Endothelial cell of umbilical vein (primary cell): ENCODE measurements around the gene RNF227. TPM values are rescaled to one million over a fixed set of nuclear protein-coding genes. Genes with fewer than 3 reads are reported as not detected.

Experiments
- BruUV-seq: library from RNA; stranded (reverse); fragments of 400-500 nt; replicated peaks from 2 replicates; lab custom pipeline; 2021; lab: Mats Ljungman, UMichigan
- CTCF ChIA-PET: fragments of 300-600, 350-600 bp; sonication (Branson Sonifier 250); formaldehyde crosslinking; loops from one replicate; lab custom pipeline; 2021; ENCODE audit warnings: antibody characterized with exemption, inconsistent platforms; lab: Charles Lee
- POLR2A ChIA-PET: fragments of 300-600, 350-600 bp; sonication (Branson Sonifier 250); formaldehyde crosslinking; loops from one replicate; lab custom pipeline; 2021; ENCODE audit warnings: antibody characterized with exemption, inconsistent platforms; lab: Charles Lee
- DNase-seq: peaks from one replicate; pipeline ENCODE4 v3.0.0-alpha.2; 2011; ENCODE audit warnings: low read depth, low spot score
- FAIRE-seq: peaks from 2 replicates; lab custom pipeline; 2011; peaks lifted over from hg19 to GRCh38; lab: Jason Lieb, UNC
- H2AFZ ChIP-seq: 2 replicates; pipeline ENCODE4 v1.6.0; 2012; ENCODE audit warnings: low read depth, low read length, control low read depth, inconsistent platforms
- H3K27ac ChIP-seq: 2 replicates; pipeline ENCODE4 v1.5.1; 2011; ENCODE audit warnings: low read depth, mild to moderate bottlenecking, control low read depth, low read length, moderate library complexity; ENCODE audit not compliant: insufficient read depth
- H3K27me3 ChIP-seq, 2 experiments: 2 replicates each; pipeline versions ENCODE4 v1.6.0 to v1.6.1; 2011; ENCODE audit warnings: low read length in 2 of 2, mixed read lengths in 1 of 2; ENCODE audit not compliant: control insufficient read depth in 2 of 2, insufficient read depth in 2 of 2
- H3K36me3 ChIP-seq, 2 experiments: 2 replicates in 1 of 2; 3 replicates in 1 of 2; pipeline ENCODE4 v1.5.1; 2011; ENCODE audit warnings: low read length in 2 of 2, mild to moderate bottlenecking in 1 of 2, moderate library complexity in 1 of 2; ENCODE audit not compliant: control insufficient read depth in 2 of 2, insufficient read depth in 2 of 2; ENCODE audit errors: extremely low read depth in 1 of 2
- H3K4me1 ChIP-seq: 3 replicates; pipeline ENCODE4 v1.5.1; 2011; ENCODE audit warnings: mild to moderate bottlenecking, low read length; ENCODE audit not compliant: control insufficient read depth, insufficient read depth; ENCODE audit errors: extremely low read depth
- H3K4me2 ChIP-seq: 2 replicates; pipeline ENCODE4 v1.6.1; 2011; ENCODE audit warnings: low read length, control low read depth, mixed read lengths; ENCODE audit not compliant: insufficient read depth
- H3K4me3 ChIP-seq, 3 experiments: fragments of 200-600 bp in 1 of 3; sonication (generic), shearing (Covaris generic) in 1 of 3; replicated peaks in 1 of 3; 2 replicates each; pipeline ENCODE4 v1.5.1; 2011 to 2016; ENCODE audit warnings: control low read depth in 3 of 3, low read length in 3 of 3, mild to moderate bottlenecking in 2 of 3, inconsistent platforms in 1 of 3, low read depth in 1 of 3, moderate library complexity in 1 of 3; ENCODE audit not compliant: insufficient read depth in 1 of 3
- H3K79me2 ChIP-seq: 2 replicates; pipeline ENCODE4 v1.6.0; 2012; ENCODE audit warnings: low read length, inconsistent platforms; ENCODE audit not compliant: control insufficient read depth, insufficient read depth
- H3K9ac ChIP-seq: replicated peaks from 2 replicates; pipeline ENCODE3; 2011; ENCODE audit warnings: low read length, control low read depth; ENCODE audit not compliant: insufficient read depth; ENCODE audit errors: extremely low read depth
- H3K9me1 ChIP-seq: replicated peaks from 3 replicates; pipeline ENCODE4 v1.6.0; 2011; ENCODE audit warnings: mild to moderate bottlenecking, low read length; ENCODE audit not compliant: control insufficient read depth, insufficient read depth; ENCODE audit errors: extremely low read depth
- H3K9me3 ChIP-seq: replicated peaks from 2 replicates; pipeline ENCODE4 v1.5.1; 2012; ENCODE audit warnings: low read length, inconsistent platforms; ENCODE audit not compliant: control insufficient read depth, insufficient read depth
- H4K20me1 ChIP-seq: replicated peaks from 2 replicates; pipeline ENCODE3; 2011; ENCODE audit warnings: mild to moderate bottlenecking, low read length; ENCODE audit not compliant: control insufficient read depth, insufficient read depth; ENCODE audit errors: extremely low read depth
- FOS ChIP-seq: IDR thresholded peaks from 2 replicates; pipeline ENCODE4 v1.6.1; 2011; ENCODE audit warnings: mild to moderate bottlenecking, low read length, moderate library complexity, borderline replicate concordance; ENCODE audit not compliant: insufficient read depth
- GATA2 ChIP-seq: IDR thresholded peaks from 2 replicates; pipeline ENCODE4 v1.7.0; 2011; ENCODE audit warnings: low read depth, mild to moderate bottlenecking, moderate library complexity, mixed read lengths, low read length; ENCODE audit not compliant: insufficient read length, insufficient read depth
- JUN ChIP-seq: IDR thresholded peaks from 2 replicates; pipeline ENCODE4 v1.6.1; 2011; ENCODE audit warnings: borderline replicate concordance, low read depth; ENCODE audit not compliant: insufficient read length, insufficient read depth
- POLR2A ChIP-seq: IDR thresholded peaks from 2 replicates; pipeline ENCODE4 v1.6.1; 2012; ENCODE audit warnings: low read depth, mild to moderate bottlenecking, control low read depth, low read length
- dilution Hi-C: fragments of 300-500 bp; cut with MboI; formaldehyde crosslinking; loops from one replicate; pipeline ENCODE4 v1.15.0; 2019; ENCODE audit warnings: low sequenced_read_pairs; ENCODE audit not compliant: extremely low pct_ligation_motif_present
- intact Hi-C: fragments of 100-400 bp; cut with micrococcal nuclease; formaldehyde crosslinking; loops from one replicate; pipeline ENCODE4 v1.10.0; 2022
- polyA plus RNA-seq, 4 experiments: library from polyadenylated mRNA; depleted of rRNA in 3 of 4; stranded (reverse) in 3 of 4; unstranded in 1 of 4; fragments of >200 nt; gene quantifications; 2 replicates each; pipeline versions ENCODE4 v1.2.1 to v1.2.3, GENCODE V29; 2011 to 2012; ENCODE audit warnings: missing spikeins in 1 of 4
- total RNA-seq: library from RNA; stranded (reverse); gene quantifications from 2 replicates; pipeline ENCODE4 v1.2.3, GENCODE V29; 2021
- TF ChIP-seq, protein P1 (sequence below), 2 donors: IDR thresholded peaks; 1 replicate in 1 of 2; 2 replicates in 1 of 2; pipeline ENCODE4 v1.5.1; 2011; ENCODE audit warnings: low read length in 2 of 2, mild to moderate bottlenecking in 2 of 2, moderate library complexity in 2 of 2, control low read depth in 1 of 2, inconsistent platforms in 1 of 2, low read depth in 1 of 2; ENCODE audit not compliant: insufficient read depth in 1 of 2; ENCODE audit errors: extremely low read depth in 1 of 2

Gene RNF227
- total and polyA plus RNA-seq, 2 donors (not counting 3 experiments of a cell fraction or from before 2014, with no cell fraction given): 0.58 to 0.76 TPM

DNA sequence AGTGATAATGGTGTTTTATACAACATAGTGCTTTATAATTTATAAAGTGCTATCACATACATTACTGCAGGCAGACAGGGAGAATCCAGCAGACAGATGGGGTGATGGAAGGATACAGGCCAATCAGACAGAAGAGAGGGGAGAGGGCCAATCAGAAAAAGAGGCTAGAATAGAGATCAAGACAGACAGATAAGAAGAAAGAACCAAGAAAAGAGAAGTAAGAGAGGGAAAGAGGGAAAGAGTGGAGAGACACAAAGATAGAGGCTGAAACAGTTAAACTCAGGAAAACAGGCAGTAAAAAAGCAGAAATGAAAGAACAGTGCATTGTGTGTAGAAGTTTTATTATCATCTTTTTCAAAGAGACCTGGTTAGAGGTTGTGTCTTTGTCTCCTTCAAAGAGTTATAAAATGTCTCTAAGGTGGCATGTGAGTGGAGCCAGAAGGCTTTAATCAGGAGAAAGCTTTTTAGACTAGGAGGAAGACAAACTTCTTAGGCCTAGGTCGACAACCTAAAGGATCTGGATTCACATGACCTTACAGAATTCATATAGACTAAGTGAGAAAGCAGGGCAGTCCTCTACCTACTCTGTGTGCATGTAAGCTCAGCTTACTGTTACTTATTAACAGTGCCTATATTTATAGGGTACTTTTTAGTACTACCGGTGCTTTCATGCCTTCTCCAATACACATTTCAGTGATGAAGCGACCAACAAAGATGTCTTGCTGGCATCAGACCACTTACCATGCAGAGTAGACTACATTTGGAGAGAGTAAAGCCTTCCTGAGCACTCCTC lies 35.8 kb downstream of the RNF227 start:
- BruUV-seq: no TSS peak

More for the DNA sequence above, 35.8 kb downstream of the RNF227 start:
- FAIRE-seq: no peak
- no peak overlapping the region for H3K4me2 ChIP-seq
- H3K4me3 ChIP-seq: no peak overlapping the region
- H3K9me1 ChIP-seq: no peaks in the 10 kb centered on the region
- intact Hi-C loops (no loop called here), dilution Hi-C loops (no loop called here)
- H3K36me3 ChIP-seq: peaks cover 8 to 14% of the 10 kb centered on the region in 2 experiments
- ChIA-PET CTCF (no interaction called here), POLR2A (no interaction called here)
- no peaks in the 10 kb centered on the region for H3K27me3 ChIP-seq
- DNase-seq: no peak
- no peak overlapping the region for H2AFZ ChIP-seq
- TF ChIP-seq FOS (no peak), JUN (no peak), GATA2 (no peak), POLR2A (no peak)
- TF ChIP-seq, protein P1, sequence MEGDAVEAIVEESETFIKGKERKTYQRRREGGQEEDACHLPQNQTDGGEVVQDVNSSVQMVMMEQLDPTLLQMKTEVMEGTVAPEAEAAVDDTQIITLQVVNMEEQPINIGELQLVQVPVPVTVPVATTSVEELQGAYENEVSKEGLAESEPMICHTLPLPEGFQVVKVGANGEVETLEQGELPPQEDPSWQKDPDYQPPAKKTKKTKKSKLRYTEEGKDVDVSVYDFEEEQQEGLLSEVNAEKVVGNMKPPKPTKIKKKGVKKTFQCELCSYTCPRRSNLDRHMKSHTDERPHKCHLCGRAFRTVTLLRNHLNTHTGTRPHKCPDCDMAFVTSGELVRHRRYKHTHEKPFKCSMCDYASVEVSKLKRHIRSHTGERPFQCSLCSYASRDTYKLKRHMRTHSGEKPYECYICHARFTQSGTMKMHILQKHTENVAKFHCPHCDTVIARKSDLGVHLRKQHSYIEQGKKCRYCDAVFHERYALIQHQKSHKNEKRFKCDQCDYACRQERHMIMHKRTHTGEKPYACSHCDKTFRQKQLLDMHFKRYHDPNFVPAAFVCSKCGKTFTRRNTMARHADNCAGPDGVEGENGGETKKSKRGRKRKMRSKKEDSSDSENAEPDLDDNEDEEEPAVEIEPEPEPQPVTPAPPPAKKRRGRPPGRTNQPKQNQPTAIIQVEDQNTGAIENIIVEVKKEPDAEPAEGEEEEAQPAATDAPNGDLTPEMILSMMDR (IDR thresholded peaks at IDR 0.05; ENCODE audit: extremely low read depth in 1 of 2, insufficient read depth in 1 of 2, low read depth in 1 of 2, low read length in 2 of 2): no peak
- H3K4me1 ChIP-seq: peaks cover 17% of the 10 kb centered on the region
- no peak overlapping the region for H3K27ac ChIP-seq
- no peaks in the 10 kb centered on the region for H4K20me1 ChIP-seq
- no peak overlapping the region for H3K9ac ChIP-seq
- H3K9me3 ChIP-seq: no peaks in the 10 kb centered on the region
- H3K79me2 ChIP-seq: no peaks in the 10 kb centered on the region
